H9 (cell line): ENCODE measurements around the gene ARHGAP26. TPM values are rescaled to one million over a fixed set of nuclear protein-coding genes. Genes with fewer than 3 reads are reported as not detected.

ENCODE experiments used
- DNase-seq: peaks from one replicate; pipeline ENCODE4 v3.0.0-alpha.2; 2017
- H2AFZ ChIP-seq: one replicate; pipeline ENCODE4 v1.6.1; 2013; ENCODE audit warnings: mild to moderate bottlenecking, low read length, control low read depth, moderate library complexity
- H2AK5ac ChIP-seq: 2 replicates; pipeline ENCODE4 v1.6.1; 2013; ENCODE audit warnings: low read length, control low read depth, mixed read lengths; ENCODE audit not compliant: insufficient read length
- H2BK120ac ChIP-seq: one replicate; pipeline ENCODE4 v1.6.1; 2013; ENCODE audit warnings: low read depth, mild to moderate bottlenecking, low read length, control low read depth, inconsistent platforms; ENCODE audit not compliant: poor library complexity, severe bottlenecking
- H2BK12ac ChIP-seq: 2 replicates; pipeline ENCODE4 v1.6.1; 2013; ENCODE audit warnings: low read length, control low read depth, mixed read lengths, low read depth; ENCODE audit not compliant: insufficient read length
- H2BK15ac ChIP-seq: 2 replicates; pipeline ENCODE4 v1.6.1; 2013; ENCODE audit warnings: low read depth, low read length, control low read depth
- H2BK20ac ChIP-seq: one replicate; pipeline ENCODE4 v1.6.1; 2013; ENCODE audit warnings: low read depth, mild to moderate bottlenecking, low read length, control low read depth, inconsistent platforms; ENCODE audit not compliant: poor library complexity, severe bottlenecking
- H2BK5ac ChIP-seq: 2 replicates; pipeline ENCODE4 v1.6.1; 2013; ENCODE audit warnings: low read length, control low read depth, mixed read lengths; ENCODE audit not compliant: insufficient read length
- H3K14ac ChIP-seq: 2 replicates; pipeline ENCODE4 v1.6.1; 2013; ENCODE audit warnings: low read length, control low read depth; ENCODE audit not compliant: insufficient read depth
- H3K18ac ChIP-seq: 2 replicates; pipeline ENCODE4 v1.6.1; 2013; ENCODE audit warnings: low read depth, mild to moderate bottlenecking, mixed read lengths, low read length, control low read depth; ENCODE audit not compliant: insufficient read length
- H3K23ac ChIP-seq: 2 replicates; pipeline ENCODE4 v1.6.1; 2013; ENCODE audit warnings: low read length, control low read depth, mixed read lengths, low read depth; ENCODE audit not compliant: insufficient read length
- H3K23me2 ChIP-seq: 2 replicates; pipeline ENCODE4 v1.6.1; 2013; ENCODE audit warnings: low read depth, mild to moderate bottlenecking, mixed read lengths, low read length, control low read depth; ENCODE audit not compliant: insufficient read length, poor library complexity, severe bottlenecking
- H3K27ac ChIP-seq: 2 replicates; pipeline ENCODE4 v1.5.1; 2013; ENCODE audit warnings: low read length, control low read depth, mixed read lengths, low read depth; ENCODE audit not compliant: insufficient read length
- H3K27me3 ChIP-seq: 2 replicates; pipeline ENCODE4 v1.6.1; 2013; ENCODE audit warnings: low read length, control low read depth, inconsistent platforms; ENCODE audit not compliant: insufficient read depth
- H3K4ac ChIP-seq: 2 replicates; pipeline ENCODE4 v1.6.1; 2013; ENCODE audit warnings: low read depth, mild to moderate bottlenecking, control low read depth, inconsistent platforms, low read length, moderate library complexity
- H3K4me1 ChIP-seq: 2 replicates; pipeline ENCODE4 v1.6.1; 2013; ENCODE audit warnings: low read length, control low read depth, inconsistent platforms; ENCODE audit not compliant: insufficient read depth
- H3K4me2 ChIP-seq: 2 replicates; pipeline ENCODE4 v1.6.1; 2013; ENCODE audit warnings: low read length, control low read depth, mixed read lengths; ENCODE audit not compliant: insufficient read length, insufficient read depth
- H3K56ac ChIP-seq: 2 replicates; pipeline ENCODE4 v1.6.1; 2013; ENCODE audit warnings: low read depth, mild to moderate bottlenecking, mixed read lengths, low read length, control low read depth; ENCODE audit not compliant: insufficient read length
- H3K79me1 ChIP-seq: 2 replicates; pipeline ENCODE4 v1.6.1; 2013; ENCODE audit warnings: low read depth, mild to moderate bottlenecking, moderate library complexity, low read length, control low read depth, inconsistent platforms; ENCODE audit not compliant: insufficient read depth, poor library complexity, severe bottlenecking
- H3K79me2 ChIP-seq: 2 replicates; pipeline ENCODE4 v1.6.1; 2013; ENCODE audit warnings: low read length, control low read depth, inconsistent platforms; ENCODE audit not compliant: insufficient read depth
- H3K9ac ChIP-seq: 2 replicates; pipeline ENCODE4 v1.6.1; 2013; ENCODE audit warnings: low read length, control low read depth, mixed read lengths; ENCODE audit not compliant: insufficient read length; ENCODE audit errors: extremely low read depth
- H3K9me3 ChIP-seq: one replicate; pipeline ENCODE4 v1.6.1; 2013; ENCODE audit warnings: low read depth, low read length, inconsistent platforms; ENCODE audit not compliant: control insufficient read depth
- H3T11ph ChIP-seq: one replicate; pipeline ENCODE4 v1.6.1; 2013; ENCODE audit warnings: mild to moderate bottlenecking, low read length, control low read depth, inconsistent platforms
- H4K20me1 ChIP-seq: one replicate; pipeline ENCODE4 v1.6.1; 2013; ENCODE audit not compliant: control insufficient read depth, insufficient read length, insufficient read depth
- H4K5ac ChIP-seq: 2 replicates; pipeline ENCODE4 v1.6.1; 2013; ENCODE audit warnings: low read depth, mild to moderate bottlenecking, mixed read lengths, low read length, control low read depth; ENCODE audit not compliant: insufficient read length
- H4K8ac ChIP-seq: replicated peaks from 2 replicates; pipeline ENCODE4 v1.6.1; 2013; ENCODE audit warnings: low read length, control low read depth, mixed read lengths, low read depth; ENCODE audit not compliant: insufficient read length
- H4K91ac ChIP-seq: 2 replicates; pipeline ENCODE4 v1.6.1; 2013; ENCODE audit warnings: low read depth, mild to moderate bottlenecking, moderate library complexity, mixed read lengths, low read length, control low read depth; ENCODE audit not compliant: insufficient read length
- H3K27ac Mint-ChIP-seq, 3 experiments: 2 replicates in 2 of 3; 3 replicates in 1 of 3; pipeline ENCODE4 v1.8.0; 2020 to 2021; ENCODE audit warnings: mixed read lengths in 3 of 3, mild to moderate bottlenecking in 1 of 3, moderate library complexity in 1 of 3
- H3K27me3 Mint-ChIP-seq: 2 replicates; pipeline ENCODE4 v1.8.0; 2021; ENCODE audit warnings: low read depth, mild to moderate bottlenecking, moderate library complexity, mixed read lengths
- H3K36me3 Mint-ChIP-seq, 3 experiments: 2 replicates in 2 of 3; 3 replicates in 1 of 3; pipeline ENCODE4 v1.8.0; 2020 to 2021; ENCODE audit warnings: low read depth in 3 of 3, mixed read lengths in 3 of 3; ENCODE audit not compliant: insufficient read depth in 1 of 3
- H3K4me1 Mint-ChIP-seq, 2 experiments: 2 replicates each; pipeline ENCODE4 v1.8.0; 2020; ENCODE audit warnings: mixed read lengths in 2 of 2
- H3K4me3 Mint-ChIP-seq, 2 experiments: 2 replicates in 1 of 2; 3 replicates in 1 of 2; pipeline ENCODE4 v1.8.0; 2020 to 2021; ENCODE audit warnings: mild to moderate bottlenecking in 2 of 2, mixed read lengths in 2 of 2, moderate library complexity in 1 of 2
- H3K9me3 Mint-ChIP-seq, 2 experiments: 2 replicates in 1 of 2; 3 replicates in 1 of 2; pipeline ENCODE4 v1.8.0; 2020; ENCODE audit warnings: mild to moderate bottlenecking in 2 of 2, mixed read lengths in 2 of 2, moderate library complexity in 1 of 2
- CTCF ChIP-seq: fragments of 200-600 bp; sonication (generic); conservative IDR thresholded peaks from 3 replicates; pipeline ENCODE4 v1.8.0; 2021; ENCODE audit warnings: antibody characterized with exemption, mild to moderate bottlenecking
- WGBS: extraction: QIAGEN DNeasy Blood & Tissue Kit; methylation state at CpG from one replicate; pipeline ENCODE4 v1.1.7; 2013; ENCODE audit warnings: missing lambda C conversion rate, low lambda C conversion rate, mixed read lengths; ENCODE audit not compliant: insufficient read length; ENCODE audit errors: extremely low coverage; 5-methylcytosine and 5-hydroxymethylcytosine counted together
- total RNA-seq: library from RNA; stranded (reverse); gene quantifications from 2 replicates; pipeline ENCODE4 v1.2.1, GENCODE V29; 2021

The ARHGAP26 gene
- total RNA-seq, 1 experiment from 2014 or later: 13.8 TPM

DNA sequence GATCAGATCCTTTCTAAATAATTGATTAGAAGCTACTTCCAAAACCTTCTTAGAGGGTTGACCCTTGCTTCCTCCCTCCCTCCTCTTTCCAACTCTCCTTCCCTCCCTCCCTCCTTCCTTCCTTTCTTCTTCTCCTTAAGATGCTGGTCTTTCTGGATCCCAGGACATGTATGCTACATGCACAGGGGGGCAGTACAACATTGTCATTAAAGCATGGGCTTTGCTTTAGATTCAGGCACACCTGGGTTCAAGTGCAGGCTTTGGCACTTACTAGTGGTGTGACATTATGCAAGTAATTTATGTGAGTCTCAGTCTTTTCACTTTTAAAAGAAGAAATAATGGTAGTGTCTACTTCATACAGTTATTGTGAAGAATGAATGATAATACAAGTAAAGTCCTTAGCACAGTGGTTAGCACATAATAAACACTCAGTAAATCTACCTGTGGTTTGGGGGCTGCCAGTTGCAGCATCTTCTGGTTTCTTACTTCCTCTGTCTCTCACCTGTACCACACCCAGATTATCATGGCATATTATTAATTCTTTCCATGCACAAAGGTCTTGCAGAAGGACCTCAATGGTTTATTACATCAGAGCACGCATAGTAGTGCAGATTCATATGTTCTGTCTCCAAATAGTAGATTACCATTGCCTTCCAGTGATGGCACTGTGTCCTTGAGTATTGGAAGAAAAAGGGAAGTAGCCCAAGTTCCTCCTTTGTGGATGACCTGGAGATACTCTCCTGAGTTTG is 154.1 kb downstream of the ARHGAP26 start:
- no peak overlapping the region for H3K9ac ChIP-seq
- H3K27ac Mint-ChIP-seq: peak overlapping the region in 1 of 3 experiments; percentile 41; a peak in 2 of 7 replicates
- H3K14ac ChIP-seq: no peak overlapping the region
- H2BK5ac ChIP-seq: no peak overlapping the region
- no peak overlapping the region for H2AK5ac ChIP-seq
- no peak overlapping the region for H3K23ac ChIP-seq
- no peaks in the 10 kb centered on the region for H3K4me1 ChIP-seq
- no peak overlapping the region for H2BK12ac ChIP-seq
- H4K20me1 ChIP-seq: no peaks in the 10 kb centered on the region
- H3K4me2 ChIP-seq: no peak overlapping the region
- H3K36me3 Mint-ChIP-seq: no peaks in the 10 kb centered on the region
- DNase-seq: no peak
- H3K27me3 Mint-ChIP-seq: no peaks in the 10 kb centered on the region
- no peak overlapping the region for H3K4ac ChIP-seq
- H3K27me3 ChIP-seq: no peaks in the 10 kb centered on the region
- H4K91ac ChIP-seq: no peak overlapping the region
- no peak overlapping the region for H4K8ac ChIP-seq
- H3T11ph ChIP-seq: no peak overlapping the region
- no peak overlapping the region for H4K5ac ChIP-seq
- no peak overlapping the region for H3K27ac ChIP-seq
- 0 out of 3 replicates have a peak, but pooled peaks have one; percentile 20 for TF ChIP-seq CTCF
- no CpG with 5 or more reads among the region's 1 CpG for WGBS
- H2BK20ac ChIP-seq: no peak overlapping the region
- no peak overlapping the region for H3K56ac ChIP-seq
- H3K18ac ChIP-seq: no peak overlapping the region
- H3K9me3 Mint-ChIP-seq: no peaks in the 10 kb centered on the region
- H3K4me1 Mint-ChIP-seq: peaks cover 3 to 14% of the 10 kb centered on the region in 2 experiments; a peak in 3 of 4 replicates
- no peak overlapping the region for H2BK15ac ChIP-seq
- no peak overlapping the region for H2AFZ ChIP-seq
- H3K79me2 ChIP-seq: no peaks in the 10 kb centered on the region
- no peaks in the 10 kb centered on the region for H3K79me1 ChIP-seq
- no peaks in the 10 kb centered on the region for H3K9me3 ChIP-seq
- H2BK120ac ChIP-seq: no peak overlapping the region
- H3K4me3 Mint-ChIP-seq: no peak overlapping the region
- H3K23me2 ChIP-seq: no peaks in the 10 kb centered on the region
